HepG2 (cell line): ENCODE results near the gene MRPL30. TPM values are rescaled to one million over a fixed set of nuclear protein-coding genes. Genes with fewer than 3 reads are reported as not detected.
A peak's percentile ranks its signal among the peaks of the same experiment; 100 is the strongest.

ENCODE experiments used
- ATAC-seq: fragments of 200-7000 bp; cut with Tn5 transposase; 3 replicates; pipeline ENCODE4 v1.9.1; 2020; ENCODE audit warnings: mild to moderate bottlenecking, moderate library complexity
- BruUV-seq: library from RNA; stranded (reverse); fragments of 400-500 nt; replicated peaks from 2 replicates; lab custom pipeline; 2021; lab: Mats Ljungman, UMichigan
- CTCF ChIA-PET: fragments of 300-600 bp; formaldehyde crosslinking; extraction: SDS; loops from one replicate; lab custom pipeline; 2021; ENCODE audit warnings: low total read pairs, inconsistent platforms, low intra/inter-chr PET ratio; lab: Yijun Ruan, JAX
- POLR2A ChIA-PET: fragments of 350-600 bp; sonication (Branson Sonifier 250); formaldehyde crosslinking; loops from one replicate; lab custom pipeline; 2020; ENCODE audit warnings: antibody characterized with exemption, inconsistent platforms; lab: Yijun Ruan, JAX
- DNase-seq: peaks from one replicate; pipeline ENCODE4 v3.0.0-alpha.2; 2015; ENCODE audit warnings: low spot score
- FAIRE-seq: peaks from 3 replicates; lab custom pipeline; 2011; peaks lifted over from hg19 to GRCh38; lab: Jason Lieb, UNC
- H2AFZ ChIP-seq: one replicate; pipeline ENCODE4 v1.6.1; 2011; ENCODE audit warnings: low read length, inconsistent platforms
- H3K27ac ChIP-seq: fragments of 300-600 bp; 3 replicates; pipeline ENCODE4 v1.8.0; 2011; ENCODE audit warnings: mixed run types, mild to moderate bottlenecking, mixed read lengths, low read length, inconsistent platforms; ENCODE audit not compliant: insufficient read depth; ENCODE audit errors: extremely low read length
- H3K27me3 ChIP-seq, 2 experiments: fragments of 200-600 bp in 1 of 2; 2 replicates in 1 of 2; 3 replicates in 1 of 2; pipeline versions ENCODE4 v1.6.0 to v1.8.0; 2011; ENCODE audit warnings: low read length in 2 of 2, mild to moderate bottlenecking in 2 of 2, moderate library complexity in 2 of 2, inconsistent platforms in 1 of 2; ENCODE audit not compliant: insufficient read depth in 2 of 2, control insufficient read depth in 1 of 2
- H3K36me3 ChIP-seq, 2 experiments: fragments of 200-600 bp in 1 of 2; replicated peaks in 1 of 2; 2 replicates in 1 of 2; 3 replicates in 1 of 2; pipeline versions ENCODE4 v1.5.1 to v1.8.0; 2011; ENCODE audit warnings: low read length in 2 of 2, inconsistent platforms in 1 of 2; ENCODE audit not compliant: insufficient read depth in 2 of 2, control insufficient read depth in 1 of 2
- H3K4me1 ChIP-seq: 2 replicates; pipeline ENCODE4 v1.5.1; 2012; ENCODE audit warnings: low read length, inconsistent platforms; ENCODE audit not compliant: insufficient read depth
- H3K4me2 ChIP-seq: 2 replicates; pipeline ENCODE4 v1.6.0; 2011; ENCODE audit warnings: low read depth, low read length, inconsistent platforms
- H3K4me3 ChIP-seq, 3 experiments: fragments of 200-600 bp in 1 of 3; sonication (generic), shearing (Covaris generic) in 1 of 3; replicated peaks in 1 of 3; 2 replicates each; pipeline ENCODE4 v1.5.1; 2011 to 2016; ENCODE audit warnings: low read length in 3 of 3, inconsistent platforms in 2 of 3, low read depth in 2 of 3, mild to moderate bottlenecking in 2 of 3, control low read depth in 1 of 3, mixed read lengths in 1 of 3; ENCODE audit not compliant: insufficient read depth in 1 of 3
- H3K79me2 ChIP-seq: one replicate; pipeline ENCODE4 v1.6.1; 2011; ENCODE audit warnings: low read length, inconsistent platforms; ENCODE audit not compliant: insufficient read depth
- H3K9ac ChIP-seq: 2 replicates; pipeline ENCODE4 v1.6.0; 2011; ENCODE audit warnings: mild to moderate bottlenecking, low read depth, low read length, inconsistent platforms; ENCODE audit not compliant: insufficient read depth
- H3K9me3 ChIP-seq: 2 replicates; pipeline ENCODE4 v1.5.1; 2012; ENCODE audit warnings: mild to moderate bottlenecking, low read length
- H4K20me1 ChIP-seq: 2 replicates; pipeline ENCODE4 v1.6.0; 2011; ENCODE audit warnings: inconsistent platforms, mild to moderate bottlenecking, low read length, moderate library complexity; ENCODE audit not compliant: insufficient read depth
- IRF2 ChIP-seq: IDR thresholded peaks from 2 replicates; pipeline ENCODE4 v1.6.1; 2018; ENCODE audit warnings: missing genetic modification reagents, missing compliant biosample characterization
- KLF9 ChIP-seq: IDR thresholded peaks from 2 replicates; pipeline ENCODE4 v1.6.1; 2016; ENCODE audit warnings: low read depth
- ZNF24 ChIP-seq: fragments of 450-650 bp; IDR thresholded peaks from 2 replicates; pipeline ENCODE4 v1.6.1; 2017; ENCODE audit warnings: antibody characterized with exemption, mild to moderate bottlenecking
- ZSCAN30 ChIP-seq: sonication (generic); formaldehyde crosslinking; IDR thresholded peaks from 2 replicates; pipeline ENCODE4 v1.5.0; 2020; ENCODE audit warnings: mild to moderate bottlenecking, missing genetic modification reagents
- WGBS: methylation state at CpG from one replicate; pipeline ENCODE4 v1.1.6; 2017; ENCODE audit warnings: low lambda C conversion rate; 5-methylcytosine and 5-hydroxymethylcytosine counted together
- in situ Hi-C: cut with HindIII; loops from 2 replicates; pipeline ENCODE4 v1.10.0; 2017; ENCODE audit warnings: low pct_unique_long_range_greater_than_20kb; ENCODE audit not compliant: extremely low pct_ligation_motif_present
- intact Hi-C: fragments of 100-400 bp; cut with micrococcal nuclease; formaldehyde crosslinking; loops from one replicate; pipeline ENCODE4 v1.10.0; 2022; ENCODE audit not compliant: unreplicated experiment
- polyA plus RNA-seq, 8 experiments: library from polyadenylated mRNA; depleted of rRNA in 3 of 8; stranded (reverse) in 7 of 8; unstranded in 1 of 8; fragments of >200 nt; fragmentation: Illumina TruSeq in 4 of 8; extraction: Trizol in 4 of 8; gene quantifications; 2 replicates each; pipeline versions ENCODE4 v1.2.1 to v1.2.3, GENCODE V29; 2011 to 2016; ENCODE audit warnings: low read depth in 4 of 8, missing spikeins in 1 of 8, mixed read lengths in 1 of 8; ENCODE audit not compliant: insufficient read depth in 1 of 8
- total RNA-seq, 5 experiments: library from RNA; depleted of rRNA; stranded (reverse); fragments of >200 nt; fragmentation: Illumina TruSeq; extraction: Trizol; gene quantifications; 2 replicates each; pipeline ENCODE4 v1.2.3, GENCODE V29; 2016; ENCODE audit warnings: low read depth in 1 of 5
- TF ChIP-seq, protein P1 (sequence below): sonication (generic); formaldehyde crosslinking; IDR thresholded peaks from 2 replicates; pipeline ENCODE4 v1.8.0; 2022; ENCODE audit warnings: mild to moderate bottlenecking, missing genetic modification reagents; ENCODE audit not compliant: insufficient replicate concordance
- TF ChIP-seq, protein P2 (sequence below): sonication (generic); formaldehyde crosslinking; IDR thresholded peaks from 2 replicates; pipeline ENCODE4 v1.4.0; 2020; ENCODE audit warnings: mild to moderate bottlenecking, missing genetic modification reagents

The MRPL30 gene
- total and polyA plus RNA-seq, 2 of the 13 experiments (the other 11 are each of a cell fraction or from before 2014, with no cell fraction given) = 30.2 to 75.3 TPM

DNA sequence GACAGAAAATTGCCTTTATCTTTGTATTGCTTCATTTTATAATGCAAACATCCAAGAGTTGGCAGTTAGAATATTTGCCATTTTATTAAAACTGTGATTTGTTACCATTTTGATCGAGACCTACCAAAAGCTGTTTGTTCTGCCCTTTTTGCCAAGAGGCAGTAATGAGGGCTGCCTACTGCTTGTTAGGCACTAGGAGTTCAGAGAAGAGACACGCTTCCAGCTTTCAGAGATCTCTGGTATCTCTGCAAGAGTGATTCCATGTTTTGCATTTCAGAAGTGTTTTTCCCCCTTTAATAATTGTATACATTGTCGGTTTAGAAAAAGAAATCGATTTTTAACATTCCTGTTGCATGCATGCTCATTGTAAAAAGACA is 628 bp downstream of the MRPL30 start:
- peak overlapping the region; percentile 68 to 84 (median 84) for H3K4me3 ChIP-seq
- in situ Hi-C loops (loop anchor here (5.0 kb wide), 1 partner anchor 156 kb away; the partner anchor contains the start of genes EIF5B and TXNDC9), intact Hi-C loops (loop anchor here (1.0 to 10.0 kb wide), 5 partner anchors 27 to 313 kb away; partner anchors contain the start of genes LIPT1, REV1, TSGA10 and TXNDC9)
- H2AFZ ChIP-seq = peak overlapping the region; percentile 66
- H3K4me1 ChIP-seq = peaks cover 46% of the 10 kb centered on the region
- no peak for FAIRE-seq
- CTCF ChIA-PET = no interaction called here
- peak; percentile 24 for DNase-seq
- no peaks in the 10 kb centered on the region for H4K20me1 ChIP-seq
- peak overlapping the region; percentile 83 for H3K4me2 ChIP-seq
- H3K9me3 ChIP-seq = no peaks in the 10 kb centered on the region
- peak overlapping the region; percentile 83 for H3K27ac ChIP-seq
- peak; percentile 26 for ATAC-seq
- H3K79me2 ChIP-seq = peaks cover 65% of the 10 kb centered on the region
- no TSS peak for BruUV-seq
- peak overlapping the region; percentile 82 for H3K9ac ChIP-seq
- 0% methylated on average over 4 of the region's 4 CpGs for whole genome bisulfite sequencing
- TF ChIP-seq, protein P1, sequence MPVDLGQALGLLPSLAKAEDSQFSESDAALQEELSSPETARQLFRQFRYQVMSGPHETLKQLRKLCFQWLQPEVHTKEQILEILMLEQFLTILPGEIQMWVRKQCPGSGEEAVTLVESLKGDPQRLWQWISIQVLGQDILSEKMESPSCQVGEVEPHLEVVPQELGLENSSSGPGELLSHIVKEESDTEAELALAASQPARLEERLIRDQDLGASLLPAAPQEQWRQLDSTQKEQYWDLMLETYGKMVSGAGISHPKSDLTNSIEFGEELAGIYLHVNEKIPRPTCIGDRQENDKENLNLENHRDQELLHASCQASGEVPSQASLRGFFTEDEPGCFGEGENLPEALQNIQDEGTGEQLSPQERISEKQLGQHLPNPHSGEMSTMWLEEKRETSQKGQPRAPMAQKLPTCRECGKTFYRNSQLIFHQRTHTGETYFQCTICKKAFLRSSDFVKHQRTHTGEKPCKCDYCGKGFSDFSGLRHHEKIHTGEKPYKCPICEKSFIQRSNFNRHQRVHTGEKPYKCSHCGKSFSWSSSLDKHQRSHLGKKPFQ (CRISPR knock-in tag) = peak; percentile 0
- 0 out of 2 replicates have a peak, but pooled peaks have one; percentile 6 for TF ChIP-seq ZNF24
- TF ChIP-seq, protein P2, sequence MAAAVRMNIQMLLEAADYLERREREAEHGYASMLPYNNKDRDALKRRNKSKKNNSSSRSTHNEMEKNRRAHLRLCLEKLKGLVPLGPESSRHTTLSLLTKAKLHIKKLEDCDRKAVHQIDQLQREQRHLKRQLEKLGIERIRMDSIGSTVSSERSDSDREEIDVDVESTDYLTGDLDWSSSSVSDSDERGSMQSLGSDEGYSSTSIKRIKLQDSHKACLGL (CRISPR knock-in tag) = no peak
- TF ChIP-seq IRF2 = no peak
- TF ChIP-seq ZSCAN30 (CRISPR knock-in tag) = 0 out of 2 replicates have a peak, but pooled peaks have one; percentile 29
- TF ChIP-seq KLF9 (CRISPR knock-in tag) = peak; percentile 1; the same call in 1 of the 2 replicates
- TF ChIP-seq, all 625 proteins: peak for 4
- Histone ChIP-seq H3K27me3 (no peaks in the 10 kb centered on the region; a peak in 1 of 5 replicates), H3K36me3 (0 out of 5 replicates have a peak, but pooled peaks cover 0 to 2% of the 10 kb centered on the region in 2 experiments)
- POLR2A ChIA-PET = interaction anchor here (1.2 to 3.4 kb wide), 7 partner anchors 9 to 309 kb away, joined by 3 to 103 read pairs (median 9); partner anchors contain the start of genes C2orf15, EIF5B, LIPT1 and TSGA10
